GM23248 (cell line): ENCODE data around the gene HABP2.

Experiments
- EZH2 ChIP-seq: fragments of 200-600 bp; sonication (generic); IDR thresholded peaks from 2 replicates; pipeline ENCODE4 v1.6.1; 2018; ENCODE audit warnings: antibody characterized with exemption, mild to moderate bottlenecking; ENCODE audit not compliant: insufficient read depth, poor library complexity, severe bottlenecking
- EZH2phosphoT487 ChIP-seq: fragments of 200-600 bp; sonication (generic); IDR thresholded peaks from 2 replicates; pipeline ENCODE4 v1.6.1; 2018; ENCODE audit warnings: antibody characterized with exemption, moderate library complexity, mild to moderate bottlenecking, low read depth; ENCODE audit not compliant: insufficient read depth

DNA sequence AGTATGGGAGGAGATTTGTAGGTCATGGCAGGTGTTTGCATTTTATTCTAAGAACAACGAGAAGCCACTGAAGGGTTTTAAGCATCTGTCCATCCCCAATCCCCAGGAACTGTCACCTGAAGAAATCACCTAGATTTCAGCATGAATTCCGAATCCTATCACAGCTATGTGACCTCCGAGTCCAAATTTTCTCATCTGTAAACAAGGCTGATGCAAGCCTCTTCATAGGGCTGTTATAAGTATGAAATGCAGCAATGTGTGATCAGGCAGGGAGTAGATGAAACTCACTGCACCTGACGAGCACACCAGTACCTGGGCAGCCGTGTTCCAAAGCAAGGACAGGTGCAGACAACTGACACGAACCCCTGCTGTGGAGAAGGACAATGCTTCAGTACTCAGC, 14.0 kb downstream of the HABP2 start:
- no peak for TF ChIP-seq EZH2
- TF ChIP-seq EZH2phosphoT487: no peak
